Measurements from ENCODE around the gene PNKP.

The PNKP gene

DNA sequence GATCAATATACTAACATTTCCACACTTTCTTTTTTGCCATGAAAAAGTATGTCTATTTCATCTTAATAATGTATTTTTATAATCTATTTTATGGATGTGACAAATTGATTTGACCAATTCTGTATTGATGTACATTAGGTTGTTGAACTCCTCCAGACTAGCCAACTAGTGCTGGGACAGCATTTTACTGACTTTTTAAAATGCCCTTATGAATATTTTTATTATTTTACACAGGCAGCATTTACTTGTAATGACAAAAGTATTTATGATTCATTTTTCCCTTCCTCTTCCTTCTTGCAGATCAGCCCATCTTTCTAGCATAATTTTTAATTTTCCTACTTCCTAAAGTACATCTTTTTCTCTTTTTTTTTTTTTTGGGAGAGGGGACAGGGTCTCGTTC lies 53.4 kb downstream of the PNKP start:
- no peak for DNase-seq

DNA sequence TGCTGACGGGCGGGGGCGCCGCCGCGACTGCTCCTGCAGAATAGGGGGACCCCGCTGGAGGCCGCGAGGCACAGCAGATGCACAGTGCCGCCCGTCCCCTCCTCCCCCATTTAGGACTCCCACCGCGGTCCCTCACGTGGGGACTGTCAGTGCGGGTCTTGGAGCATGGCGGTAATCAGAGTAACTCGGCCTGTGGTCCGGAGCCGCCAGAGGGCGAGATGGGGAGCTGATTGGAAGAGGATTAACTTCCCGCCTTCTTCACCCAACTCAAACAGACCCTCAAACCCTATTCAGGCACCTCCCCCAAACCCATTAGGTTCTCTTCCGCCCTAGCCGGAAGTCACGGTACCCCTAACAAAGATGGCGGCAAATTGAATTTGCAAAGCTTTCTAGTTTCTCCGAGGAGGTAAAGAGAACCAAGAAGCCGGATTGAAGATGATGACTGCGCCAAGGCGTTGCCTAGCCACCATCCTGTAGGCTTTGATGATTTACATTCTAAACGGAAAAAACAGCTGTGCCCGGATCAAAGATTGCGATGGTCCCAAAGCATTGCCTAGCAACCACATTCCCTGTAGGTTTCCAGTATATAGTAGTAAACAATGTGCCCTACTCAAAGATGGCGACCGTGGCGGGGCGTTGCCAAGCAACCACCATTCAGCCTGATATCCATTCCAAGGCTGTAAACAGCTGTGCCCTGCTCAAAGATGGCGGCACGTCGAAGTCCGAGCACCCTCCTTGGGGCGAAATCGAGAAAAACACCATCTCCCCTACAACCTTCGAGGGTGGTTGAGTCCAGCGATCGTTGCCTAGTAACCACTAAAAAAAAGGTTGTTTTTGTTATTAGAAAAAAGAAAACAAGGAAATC lies 54.1 kb downstream of the PNKP start, which contains the start of gene FUZ:
TSS of gene FUZ (minus strand) at position 296 of the 865 bp plus-strand sequence. CDS start at position 110, 186 bp downstream.
- peak; percentile 87 for DNase-seq

DNA sequence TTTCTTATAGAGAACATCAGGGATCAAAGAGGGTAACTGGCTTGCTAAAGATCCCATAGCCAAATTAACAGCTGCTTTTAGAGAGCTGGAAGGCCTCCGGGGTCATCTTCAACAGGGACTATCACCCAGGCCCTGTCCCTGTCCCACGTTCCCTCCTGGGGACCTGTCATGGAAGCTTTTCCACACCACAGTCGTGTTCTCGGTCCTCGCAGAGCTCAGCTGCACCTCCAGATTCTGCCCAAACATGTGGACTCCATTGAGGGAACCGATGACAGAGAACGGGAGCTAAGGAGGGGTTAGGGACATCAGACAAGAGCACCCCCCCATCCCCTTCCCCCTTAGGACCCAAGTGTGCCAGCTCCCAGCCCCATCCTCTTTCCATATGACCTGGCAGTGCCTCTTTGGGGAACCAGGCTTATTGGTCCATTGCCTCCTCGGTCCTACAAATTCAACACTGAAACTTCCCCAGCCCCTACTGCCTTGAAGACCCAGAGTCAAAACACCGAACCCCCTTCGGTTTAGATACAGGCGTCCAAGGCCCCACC lies 54.9 kb downstream of the PNKP start:
- no peak for DNase-seq

DNA sequence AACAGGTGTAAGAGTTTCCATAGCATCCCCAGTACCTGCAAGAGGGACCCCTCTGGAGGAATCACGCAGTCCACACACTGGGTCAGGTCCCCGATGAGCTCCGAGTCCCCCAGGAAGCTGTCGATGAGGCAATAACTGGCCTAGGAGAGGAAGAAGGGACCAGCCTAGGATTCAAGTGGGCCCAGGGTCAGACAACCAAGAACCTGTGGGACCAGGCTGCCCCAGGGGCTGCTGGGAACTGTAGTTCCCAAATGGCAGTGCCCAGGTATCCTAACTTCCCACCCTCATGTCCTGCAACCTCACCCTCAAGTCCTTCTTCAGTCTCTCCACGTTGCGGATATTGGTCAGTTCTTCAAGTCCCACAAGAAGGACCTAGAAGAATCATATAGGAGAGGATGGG lies 56.0 kb downstream of the PNKP start:
- DNase-seq: no peak
